Brain microvascular endothelial cell (primary cell): ENCODE measurements around the gene LMCD1.

ENCODE experiments used
- DNase-seq: peaks from one replicate; pipeline ENCODE4 v3.0.0-alpha.2; 2020
- H3K27ac ChIP-seq: fragments of 250-450 bp; sonication (Bioruptor Pico); 2 replicates; pipeline ENCODE4 v1.5.1; 2020; ENCODE audit warnings: mild to moderate bottlenecking, moderate library complexity
- H3K27me3 ChIP-seq: fragments of 250-450 bp; sonication (Bioruptor Pico); replicated peaks from 2 replicates; pipeline ENCODE4 v1.5.1; 2020; ENCODE audit warnings: mild to moderate bottlenecking
- H3K36me3 ChIP-seq: fragments of 250-450 bp; sonication (Bioruptor Pico); replicated peaks from 2 replicates; pipeline ENCODE4 v1.5.1; 2020; ENCODE audit warnings: mild to moderate bottlenecking
- H3K4me3 ChIP-seq: 2 replicates; pipeline ENCODE4 v1.5.1; 2011; ENCODE audit warnings: low read depth, mild to moderate bottlenecking, control low read depth, low read length, moderate library complexity
- in situ Hi-C: cut with HindIII; loops from 2 replicates; pipeline ENCODE4 v1.10.0; 2017; ENCODE audit warnings: low sequenced_read_pairs, low pct_ligation_motif_present
- TF ChIP-seq, protein P1 (sequence below): IDR thresholded peaks from 2 replicates; pipeline ENCODE4 v1.5.1; 2011; ENCODE audit warnings: low read depth, mild to moderate bottlenecking, moderate library complexity, low read length, control low read depth, inconsistent platforms; ENCODE audit errors: missing control alignments

LMCD1 gene

DNA sequence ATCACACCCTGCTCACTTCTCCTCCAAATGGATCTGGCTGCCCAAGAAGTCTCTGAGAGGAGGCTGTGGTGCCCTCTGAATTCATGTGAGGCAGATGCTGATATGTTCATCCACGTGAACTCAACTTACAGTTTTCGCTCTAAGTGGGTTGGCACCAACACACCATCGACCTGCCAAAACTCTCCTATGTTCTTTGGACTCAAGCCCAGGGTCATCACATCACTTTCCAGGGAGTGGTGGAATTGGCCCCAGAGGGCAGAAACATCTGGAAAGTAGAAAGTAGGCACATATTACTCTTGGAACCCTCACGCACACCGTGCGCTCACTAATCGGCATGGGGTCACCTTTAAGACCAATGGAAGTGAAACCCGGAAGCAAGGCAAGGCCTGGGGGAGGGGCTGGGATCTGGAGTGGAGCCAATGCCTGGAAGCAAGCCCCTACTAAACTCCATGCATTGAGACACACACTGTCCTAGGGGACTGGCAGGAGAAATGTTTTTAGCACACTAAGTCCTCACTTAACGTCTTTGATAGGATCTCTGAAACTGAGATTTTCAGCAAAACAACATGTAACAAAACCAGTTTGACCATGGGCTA, 101.6 kb downstream of the LMCD1 start:
- Histone ChIP-seq H3K27ac (no peak overlapping the region), H3K27me3 (no peaks in the 10 kb centered on the region), H3K4me3 (no peak overlapping the region), H3K36me3 (no peaks in the 10 kb centered on the region)
- in situ Hi-C loops = no loop called here
- TF ChIP-seq, protein P1, sequence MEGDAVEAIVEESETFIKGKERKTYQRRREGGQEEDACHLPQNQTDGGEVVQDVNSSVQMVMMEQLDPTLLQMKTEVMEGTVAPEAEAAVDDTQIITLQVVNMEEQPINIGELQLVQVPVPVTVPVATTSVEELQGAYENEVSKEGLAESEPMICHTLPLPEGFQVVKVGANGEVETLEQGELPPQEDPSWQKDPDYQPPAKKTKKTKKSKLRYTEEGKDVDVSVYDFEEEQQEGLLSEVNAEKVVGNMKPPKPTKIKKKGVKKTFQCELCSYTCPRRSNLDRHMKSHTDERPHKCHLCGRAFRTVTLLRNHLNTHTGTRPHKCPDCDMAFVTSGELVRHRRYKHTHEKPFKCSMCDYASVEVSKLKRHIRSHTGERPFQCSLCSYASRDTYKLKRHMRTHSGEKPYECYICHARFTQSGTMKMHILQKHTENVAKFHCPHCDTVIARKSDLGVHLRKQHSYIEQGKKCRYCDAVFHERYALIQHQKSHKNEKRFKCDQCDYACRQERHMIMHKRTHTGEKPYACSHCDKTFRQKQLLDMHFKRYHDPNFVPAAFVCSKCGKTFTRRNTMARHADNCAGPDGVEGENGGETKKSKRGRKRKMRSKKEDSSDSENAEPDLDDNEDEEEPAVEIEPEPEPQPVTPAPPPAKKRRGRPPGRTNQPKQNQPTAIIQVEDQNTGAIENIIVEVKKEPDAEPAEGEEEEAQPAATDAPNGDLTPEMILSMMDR = no peak
- no peak for DNase-seq

DNA sequence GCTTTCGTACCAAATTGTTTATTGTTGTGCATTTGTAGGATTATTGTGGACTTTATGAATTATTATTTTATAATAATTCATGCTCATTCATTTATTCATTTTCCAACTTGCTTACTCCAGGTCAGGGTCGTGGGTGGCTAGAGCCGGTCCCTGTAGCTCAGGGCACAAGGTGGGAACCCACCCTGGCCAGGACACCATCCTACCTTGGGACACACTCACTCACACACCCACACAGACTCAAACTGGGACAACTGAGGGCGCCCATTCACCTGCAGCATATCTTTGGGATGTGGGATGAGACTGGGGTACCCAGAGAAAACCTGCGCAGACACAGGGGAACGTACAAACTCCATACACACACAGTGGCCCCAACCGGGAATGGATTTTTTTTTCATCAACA, 102.4 kb downstream of the LMCD1 start:
- H3K4me3 ChIP-seq = no peak overlapping the region
- H3K36me3 ChIP-seq = no peaks in the 10 kb centered on the region
- TF ChIP-seq, protein P1 = no peak
- in situ Hi-C loops = no loop called here
- no peak for DNase-seq
- no peaks in the 10 kb centered on the region for H3K27me3 ChIP-seq
- no peak overlapping the region for H3K27ac ChIP-seq

DNA sequence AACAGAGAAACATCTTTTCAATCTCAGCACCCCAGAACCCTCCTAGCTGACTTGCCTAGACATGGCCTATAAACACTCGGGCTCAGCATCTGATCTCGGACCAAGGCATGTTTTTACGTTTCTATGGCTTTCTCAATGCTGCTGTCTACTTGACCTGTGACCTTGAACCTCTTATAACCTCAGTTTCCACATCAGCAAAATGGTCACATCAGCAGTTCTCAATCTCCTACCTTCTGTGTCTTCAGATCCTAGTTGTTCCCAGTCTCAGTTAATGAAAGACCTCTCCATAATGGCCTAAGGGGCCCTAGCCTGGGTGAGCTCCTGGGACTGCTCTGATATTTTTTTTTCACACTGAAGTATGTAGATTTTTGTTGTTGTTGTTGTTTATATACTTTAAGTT, 103.4 kb downstream of the LMCD1 start:
- no peaks in the 10 kb centered on the region for H3K27me3 ChIP-seq
- no peak overlapping the region for H3K27ac ChIP-seq
- no peaks in the 10 kb centered on the region for H3K36me3 ChIP-seq
- TF ChIP-seq, protein P1 = no peak
- in situ Hi-C loops = no loop called here
- H3K4me3 ChIP-seq = no peak overlapping the region
- DNase-seq = no peak

DNA sequence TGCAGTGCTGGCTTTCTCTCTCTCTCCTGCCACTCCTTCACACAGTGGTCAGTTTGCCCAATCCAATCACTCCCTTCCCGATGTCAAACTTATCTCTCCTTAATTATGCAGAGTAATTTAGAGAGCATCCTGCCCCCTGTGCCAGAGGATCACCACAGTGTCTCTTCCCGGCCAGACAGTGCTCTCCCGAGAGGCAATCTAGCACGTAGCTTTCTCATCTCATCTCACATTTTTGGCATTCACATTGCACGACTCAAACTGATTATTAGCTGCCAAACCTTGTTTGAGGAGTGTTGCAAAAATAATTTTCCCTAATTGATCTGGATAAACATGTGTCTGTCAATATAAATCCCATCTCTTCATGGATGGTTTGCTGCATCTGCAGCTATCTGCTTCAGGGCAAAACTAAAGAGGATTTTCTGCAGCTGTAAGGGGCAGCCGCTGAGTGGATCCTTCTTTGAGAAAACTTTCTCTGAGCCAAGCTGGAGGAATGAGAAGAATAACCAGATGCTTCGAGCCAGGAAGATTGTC, 105.1 kb downstream of the LMCD1 start:
- Histone ChIP-seq H3K36me3 (no peaks in the 10 kb centered on the region), H3K27ac (no peak overlapping the region), H3K4me3 (no peak overlapping the region), H3K27me3 (no peaks in the 10 kb centered on the region)
- in situ Hi-C loops = no loop called here
- TF ChIP-seq, protein P1 = no peak
- DNase-seq = no peak

DNA sequence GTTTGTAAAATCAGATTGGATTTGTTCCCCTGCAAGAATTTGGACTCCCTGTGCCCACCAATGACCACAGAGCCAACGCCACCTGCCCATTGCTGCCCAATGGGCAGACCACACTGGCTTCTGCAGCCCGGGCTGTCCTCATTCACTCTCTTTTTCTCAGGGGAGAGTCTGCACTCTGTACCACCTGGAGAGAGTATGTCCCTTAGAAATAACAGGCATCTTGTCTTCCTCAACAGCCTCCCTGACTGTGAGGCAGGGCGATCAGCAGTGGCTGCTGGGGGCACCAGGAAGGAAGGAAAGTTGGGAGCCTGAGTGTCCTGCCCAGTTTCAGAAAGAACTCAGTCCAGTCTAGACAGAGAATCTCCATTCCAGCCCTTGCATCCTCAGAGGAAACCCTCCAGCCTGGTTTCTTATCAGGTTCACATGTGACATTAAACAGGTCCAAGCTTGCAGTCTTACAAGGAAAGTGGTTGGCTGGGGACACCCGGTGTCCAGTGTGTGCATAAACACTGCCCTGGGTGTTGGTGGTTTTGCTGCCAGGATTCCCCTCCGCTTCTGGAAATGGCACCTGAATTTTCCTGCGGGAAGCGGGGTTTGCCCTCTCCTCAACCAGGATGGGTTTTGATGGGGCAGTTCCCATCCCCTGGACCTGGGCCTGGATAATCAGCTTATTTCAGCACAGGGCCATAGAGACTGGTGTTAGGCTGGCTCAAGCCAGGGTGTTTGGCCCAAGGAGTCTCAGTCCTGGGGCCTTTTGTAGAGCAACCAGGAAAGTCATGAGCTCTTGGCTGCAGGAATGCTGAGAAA, 105.8 kb downstream of the LMCD1 start:
- Histone ChIP-seq H3K4me3 (no peak overlapping the region), H3K27ac (no peak overlapping the region), H3K27me3 (no peaks in the 10 kb centered on the region), H3K36me3 (no peaks in the 10 kb centered on the region)
- TF ChIP-seq, protein P1 = peak; percentile 85
- peak; percentile 80 for DNase-seq
- in situ Hi-C loops = no loop called here
